HG03432 (cell line): ENCODE measurements around the gene RARG.
"Not testable (repeated sequence)": the region's sequence is repeated elsewhere in the genome, so short reads cannot be mapped to it uniquely, and the experiment has no call there.

Experiments used
- ATAC-seq: cut with Tn5 transposase; IDR thresholded peaks from one replicate; pipeline ENCODE4 v1.9.1; 2021; ENCODE audit warnings: mild to moderate bottlenecking, moderate library complexity; ENCODE audit not compliant: unreplicated experiment

Gene RARG

DNA sequence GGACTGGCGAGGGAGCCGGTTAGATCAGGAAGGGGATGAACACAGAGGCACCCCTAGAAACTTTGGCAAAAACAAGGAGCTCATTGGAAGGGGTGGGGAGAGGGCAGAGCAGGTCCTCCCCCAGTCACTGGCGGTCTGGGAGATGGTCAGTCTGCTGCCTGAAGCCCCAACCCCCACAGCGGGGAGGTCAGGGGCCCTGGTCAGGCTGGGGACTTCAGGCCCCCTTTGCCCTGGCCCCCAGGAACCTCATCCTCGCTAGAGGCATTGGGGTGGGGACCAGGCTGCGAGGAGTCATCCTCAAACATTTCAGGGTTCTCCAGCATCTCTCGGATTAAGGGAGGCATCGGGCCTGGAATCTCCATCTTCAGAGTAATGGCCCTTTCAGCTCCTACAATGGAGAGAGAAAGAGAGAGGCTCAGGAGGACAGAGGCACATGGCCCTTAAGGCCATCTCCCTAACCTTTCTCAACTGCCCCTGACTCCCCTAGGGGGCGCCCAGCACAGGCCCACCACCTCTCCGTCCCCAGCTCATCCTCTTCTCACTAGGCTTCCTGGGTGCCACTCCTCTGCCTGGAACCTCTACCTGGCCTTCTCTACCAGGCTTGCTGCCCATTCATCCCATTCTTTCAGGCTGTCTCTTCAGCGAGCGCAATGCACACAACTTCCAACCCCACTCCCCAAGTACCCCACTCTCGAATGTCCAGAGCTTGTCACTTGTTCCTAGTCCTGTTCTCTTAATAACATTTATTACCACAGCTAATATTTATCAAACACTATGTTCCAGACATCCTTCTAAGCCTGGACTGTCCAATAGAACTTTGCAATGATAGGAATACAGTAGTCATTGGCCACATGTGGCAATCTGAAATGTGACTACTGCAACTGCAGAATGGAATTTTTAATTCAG, 20.3 kb downstream of the RARG start:
- ATAC-seq: no peak

DNA sequence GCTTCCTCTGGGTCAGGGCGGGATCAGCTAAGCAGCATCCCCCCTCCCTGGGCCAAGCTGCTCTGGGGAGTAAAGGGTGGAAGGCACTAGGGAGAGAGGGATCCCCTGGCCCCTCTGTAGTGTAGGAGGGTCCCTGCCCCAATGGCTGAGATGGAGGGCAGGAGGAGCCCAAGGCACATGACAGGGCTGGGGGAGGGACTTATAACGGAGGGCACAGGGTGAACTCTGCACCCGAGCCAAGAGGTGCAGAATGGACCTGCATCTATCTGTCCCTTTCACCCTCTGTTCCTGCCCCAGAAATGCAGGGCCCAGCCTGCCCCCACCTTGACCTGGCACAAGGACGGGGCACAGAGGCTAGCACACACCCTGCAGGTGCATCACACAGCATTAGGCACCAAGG, 21.2 kb downstream of the RARG start:
- no peak for ATAC-seq

DNA sequence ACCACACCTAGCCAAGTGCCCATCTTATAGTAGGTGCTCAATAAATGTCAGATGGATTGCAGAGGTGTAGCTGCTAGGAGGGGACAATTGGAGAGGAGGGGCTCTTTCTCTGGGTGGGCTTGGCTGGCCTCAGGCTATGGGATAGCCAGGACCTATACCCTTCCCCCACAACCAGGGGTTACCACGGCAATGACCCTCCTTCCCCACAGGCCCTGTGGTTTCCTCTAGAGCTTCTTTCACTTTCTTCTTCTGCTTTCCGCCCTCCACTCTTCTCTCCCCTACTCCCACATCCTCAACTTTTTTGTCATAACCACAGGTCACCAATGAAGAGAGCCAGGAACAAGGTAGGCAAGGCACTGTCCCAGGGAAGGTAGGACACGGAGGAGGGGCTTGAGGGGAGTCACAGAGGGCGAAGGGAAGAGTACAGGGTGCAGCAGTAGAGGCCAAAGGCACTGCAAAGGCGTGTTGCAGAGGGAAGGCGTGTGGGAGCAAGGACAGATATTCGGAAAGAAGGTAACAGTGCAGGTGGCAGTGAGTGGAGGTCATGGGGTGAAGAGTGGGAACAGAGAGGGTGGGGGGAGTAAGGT, 23.0 kb downstream of the RARG start:
- peak; percentile 42 for ATAC-seq

DNA sequence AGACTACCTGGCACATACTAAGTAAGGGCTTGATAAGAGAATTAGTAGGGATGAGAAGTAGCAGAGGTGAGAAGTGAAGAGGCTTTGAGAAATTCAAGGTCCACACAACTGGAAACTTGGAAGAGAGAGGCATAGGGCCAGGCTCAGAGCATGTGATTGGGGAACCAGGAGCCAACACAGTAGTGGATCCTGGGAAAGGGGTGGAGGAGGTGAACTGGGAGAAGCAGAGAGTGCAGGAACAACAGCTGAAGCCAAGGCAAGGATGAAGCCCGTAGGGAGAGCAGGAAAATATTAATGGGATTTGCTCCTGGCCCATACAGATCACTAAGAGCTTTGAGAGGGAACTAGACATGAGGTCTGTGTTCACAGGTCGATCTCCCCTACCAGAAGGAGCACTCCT, 23.6 kb downstream of the RARG start:
- ATAC-seq: no peak

DNA sequence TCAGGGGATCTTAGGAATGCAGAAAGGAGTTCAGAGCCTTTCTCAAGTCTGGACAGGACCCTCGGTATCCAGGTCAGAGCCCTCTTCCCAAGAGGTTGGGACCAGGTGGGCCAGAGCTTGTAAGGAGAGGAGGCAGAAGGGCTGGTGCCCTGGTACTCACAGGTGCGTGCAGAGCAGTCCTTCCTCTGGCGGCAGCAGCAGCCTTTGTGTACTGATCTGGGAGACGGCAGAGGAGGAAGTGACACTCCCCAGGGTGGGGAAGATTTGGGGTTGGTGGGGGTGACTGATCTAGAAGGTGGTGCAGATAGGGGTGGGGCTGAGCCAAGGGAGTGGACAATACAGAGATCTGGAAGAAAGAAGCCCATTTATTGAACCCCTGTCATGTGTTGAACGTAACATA, 25.0 kb downstream of the RARG start, which contains the start of gene ITGB7:
Gene ITGB7, minus strand, starts transcription at position 210 of the 400 bp plus-strand sequence. CDS start 6,808 bp downstream, outside the sequence.
- ATAC-seq: peak; percentile 52

DNA sequence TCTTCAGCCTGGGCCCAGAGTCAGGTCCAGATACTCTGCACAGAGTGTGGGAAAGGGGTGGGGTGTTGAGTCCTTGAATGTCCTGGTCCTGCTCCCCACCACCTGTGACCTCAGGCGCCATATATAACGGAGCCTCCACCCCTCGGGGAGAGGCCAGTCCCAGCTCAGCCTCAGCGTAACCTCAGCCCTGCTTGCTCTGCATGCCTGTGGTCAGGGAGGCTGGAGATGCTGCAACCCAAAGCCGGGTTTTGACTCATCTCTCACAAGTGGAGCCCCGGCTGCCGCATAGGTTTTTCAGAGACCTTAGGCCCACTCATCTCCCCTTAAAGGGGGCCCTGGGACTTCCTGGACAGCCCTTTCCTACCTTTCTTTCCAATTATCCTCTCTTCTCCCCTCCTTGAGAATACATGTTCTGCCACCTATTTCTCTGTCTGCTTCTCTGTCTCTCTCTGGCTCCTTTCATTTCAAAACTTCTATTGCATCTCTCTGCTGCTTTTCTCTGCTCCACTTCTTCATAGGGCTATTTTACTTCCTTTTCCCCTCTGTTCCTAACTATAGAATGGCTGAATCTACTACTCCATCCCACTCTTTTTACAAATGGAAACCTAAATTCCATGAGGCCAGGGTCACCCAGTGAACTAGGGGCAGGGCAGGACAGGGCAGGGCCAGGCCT, 26.1 kb downstream of the RARG start:
- ATAC-seq: peak; percentile 73

DNA sequence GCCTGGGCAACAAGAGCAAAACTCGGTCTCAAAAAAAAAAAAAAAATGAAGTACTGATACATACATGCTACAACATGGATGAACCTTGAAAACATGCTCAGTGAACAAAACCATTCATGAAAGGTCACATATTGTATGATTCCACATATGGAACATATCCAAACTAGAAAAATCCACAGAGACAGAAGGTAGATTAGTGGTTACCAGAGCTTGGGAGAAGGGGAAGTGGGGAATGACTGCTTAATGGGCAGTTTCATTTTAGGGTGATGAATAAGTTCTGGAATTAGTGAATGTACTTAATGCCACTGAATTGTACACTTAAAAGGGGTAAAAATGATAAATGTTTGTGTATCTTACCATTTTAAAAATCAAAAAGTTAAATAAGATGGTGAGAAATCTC, 27.7 kb downstream of the RARG start:
- ATAC-seq: no peak

DNA sequence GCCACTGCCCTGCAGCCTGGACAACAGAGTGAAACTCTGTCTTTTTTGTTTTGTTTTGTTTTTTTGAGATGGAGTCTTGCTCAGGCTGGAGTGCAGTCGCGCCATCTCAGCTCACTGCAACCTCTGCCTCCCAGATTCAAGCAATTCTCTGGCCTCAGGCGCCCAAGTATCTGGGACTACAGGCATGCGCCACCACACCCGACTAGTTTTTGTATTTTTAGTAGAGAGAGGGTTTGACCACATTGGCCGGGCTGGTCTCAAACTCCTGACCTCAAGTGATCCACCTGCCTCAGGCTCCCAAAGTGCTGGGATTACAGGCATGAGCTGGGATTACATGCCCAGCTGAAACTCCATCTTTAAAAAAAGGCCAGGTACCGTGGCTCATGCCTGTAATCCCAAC, 29.7 kb downstream of the RARG start:
- ATAC-seq: not testable (repeated sequence)

DNA sequence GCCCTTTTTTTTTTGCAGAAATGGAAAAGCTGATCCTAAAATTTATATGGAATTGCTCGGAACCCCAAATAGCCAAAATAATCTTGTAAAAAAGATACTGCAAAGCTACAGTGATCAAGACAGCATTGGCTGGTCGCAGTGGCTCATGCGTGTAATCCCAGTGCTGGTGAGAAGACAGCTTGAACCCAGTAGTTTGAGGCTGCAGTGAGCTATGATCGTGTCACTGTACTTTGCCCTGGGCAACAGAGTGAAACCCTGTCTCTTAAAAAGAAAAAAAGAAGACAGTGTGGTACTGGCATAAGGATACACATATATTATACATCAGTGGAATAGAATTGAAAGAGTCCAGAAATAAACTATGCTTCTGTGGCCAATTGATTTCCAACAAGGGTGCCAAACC, 30.4 kb downstream of the RARG start:
- ATAC-seq: no peak

DNA sequence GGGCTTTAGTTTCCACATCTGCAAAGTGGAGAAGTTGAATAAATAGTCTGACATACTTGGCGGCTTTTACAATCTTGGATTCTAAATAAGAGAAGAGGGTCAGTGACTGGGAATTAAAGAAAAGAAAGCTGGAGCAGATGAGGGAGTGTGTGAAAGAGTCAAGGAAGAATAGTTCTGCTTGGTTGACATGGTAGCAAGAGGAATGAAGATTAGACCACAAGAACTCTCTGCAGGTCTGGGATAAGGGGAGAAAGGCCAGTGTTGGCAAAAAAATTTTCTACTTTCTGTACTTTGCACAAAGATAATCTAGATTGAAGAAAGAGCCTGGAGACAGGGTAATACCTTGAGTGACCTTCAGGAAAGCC, 30.9 kb downstream of the RARG start:
- no peak for ATAC-seq

DNA sequence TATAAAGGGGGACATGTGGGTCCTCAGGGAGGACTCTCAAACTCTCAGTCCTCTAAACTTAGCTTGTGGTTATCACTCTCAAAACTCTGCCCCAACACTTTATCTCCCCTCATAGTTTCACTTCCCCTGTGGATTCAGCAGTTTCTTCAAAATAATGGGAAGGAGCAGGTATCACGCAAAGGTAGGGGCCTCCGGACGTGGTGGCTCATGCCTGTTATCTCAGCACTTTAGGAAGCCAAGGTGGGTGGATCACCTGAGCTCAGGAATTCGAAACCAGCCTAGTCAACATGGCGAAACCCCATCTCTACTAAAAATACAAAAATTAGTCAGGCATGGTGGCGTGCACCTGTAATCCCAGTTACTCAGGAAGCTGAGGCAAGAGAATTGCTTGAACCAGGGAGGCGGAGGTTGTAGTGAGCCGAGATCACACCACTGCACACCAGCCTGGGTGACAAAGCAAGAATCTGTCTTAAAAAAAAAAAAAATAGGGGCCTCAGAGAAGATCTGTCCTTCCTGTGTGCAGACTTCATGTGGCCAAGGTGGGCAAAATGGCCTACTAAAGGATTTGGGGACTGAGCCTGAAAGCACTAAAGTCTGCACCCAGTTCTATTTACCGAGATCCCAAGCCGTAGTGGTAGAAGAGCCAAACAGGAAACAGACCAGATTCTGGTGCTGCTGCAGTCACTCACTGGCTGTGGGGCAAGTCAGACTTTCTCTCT, 31.4 kb downstream of the RARG start:
- peak; percentile 58 for ATAC-seq

DNA sequence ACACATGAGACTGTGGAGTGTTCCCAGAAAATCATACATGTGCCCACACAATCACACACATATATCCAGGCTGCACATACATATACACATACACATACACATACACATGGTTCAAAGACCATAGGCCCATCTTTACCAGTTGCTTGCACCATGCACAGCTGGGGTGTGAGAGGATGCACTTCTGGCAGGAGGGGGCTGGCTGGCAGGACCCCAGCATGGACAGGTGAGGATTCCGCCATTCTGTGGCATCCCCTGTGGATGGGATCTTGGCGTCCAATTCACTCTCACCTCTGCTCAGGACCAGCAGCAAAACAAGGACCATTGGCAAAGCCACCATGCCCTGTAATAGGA, 31.9 kb downstream of the RARG start:
- ATAC-seq: peak; percentile 15

DNA sequence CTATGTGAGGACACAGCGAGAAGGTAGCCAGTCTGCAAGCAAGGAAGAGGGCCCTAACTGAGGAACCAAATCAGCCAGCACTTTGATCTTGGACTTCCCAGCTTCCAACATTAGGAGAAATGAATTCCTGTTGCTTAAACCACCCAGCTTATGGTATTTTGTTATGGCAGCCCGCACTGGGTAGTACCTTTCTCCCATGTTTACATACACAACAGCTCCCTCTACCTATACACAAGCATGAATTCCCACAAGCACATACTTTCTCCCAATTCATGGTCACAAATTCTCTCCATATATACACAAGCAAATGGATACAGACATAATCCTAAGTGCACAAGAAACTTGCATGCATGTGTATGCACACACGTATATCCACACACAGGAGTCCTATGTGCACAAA, 32.3 kb downstream of the RARG start:
- no peak for ATAC-seq

DNA sequence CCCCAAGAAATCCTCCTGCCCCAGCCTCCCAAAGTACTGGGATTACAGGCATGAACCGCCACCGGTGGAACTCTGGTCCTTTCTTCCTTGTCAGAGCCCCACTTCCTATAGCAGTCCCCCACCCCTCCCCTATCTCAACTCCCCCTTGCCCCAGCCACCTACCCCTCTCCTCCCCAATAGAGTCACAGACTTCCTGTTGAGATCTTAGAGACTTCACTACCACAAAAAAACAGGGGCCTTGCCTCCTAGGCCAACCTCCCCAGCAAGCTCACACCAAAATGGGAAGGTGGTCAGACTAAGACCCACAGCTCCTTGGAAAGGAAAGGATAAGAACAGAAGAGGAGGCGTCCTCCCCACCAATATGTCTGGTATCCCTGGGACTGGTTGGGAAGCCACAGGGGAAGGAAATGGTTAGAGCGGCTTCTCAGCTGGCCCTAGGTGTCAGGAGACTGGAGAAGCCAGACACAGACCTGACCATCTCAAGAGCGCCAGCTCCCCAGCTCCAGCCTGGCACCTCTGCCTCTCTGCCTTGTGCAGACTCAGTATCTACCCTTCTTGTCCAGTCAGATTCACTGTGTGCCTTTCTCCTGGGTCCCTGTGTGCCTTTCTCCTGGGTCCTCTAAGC, 33.4 kb downstream of the RARG start:
- no peak for ATAC-seq

DNA sequence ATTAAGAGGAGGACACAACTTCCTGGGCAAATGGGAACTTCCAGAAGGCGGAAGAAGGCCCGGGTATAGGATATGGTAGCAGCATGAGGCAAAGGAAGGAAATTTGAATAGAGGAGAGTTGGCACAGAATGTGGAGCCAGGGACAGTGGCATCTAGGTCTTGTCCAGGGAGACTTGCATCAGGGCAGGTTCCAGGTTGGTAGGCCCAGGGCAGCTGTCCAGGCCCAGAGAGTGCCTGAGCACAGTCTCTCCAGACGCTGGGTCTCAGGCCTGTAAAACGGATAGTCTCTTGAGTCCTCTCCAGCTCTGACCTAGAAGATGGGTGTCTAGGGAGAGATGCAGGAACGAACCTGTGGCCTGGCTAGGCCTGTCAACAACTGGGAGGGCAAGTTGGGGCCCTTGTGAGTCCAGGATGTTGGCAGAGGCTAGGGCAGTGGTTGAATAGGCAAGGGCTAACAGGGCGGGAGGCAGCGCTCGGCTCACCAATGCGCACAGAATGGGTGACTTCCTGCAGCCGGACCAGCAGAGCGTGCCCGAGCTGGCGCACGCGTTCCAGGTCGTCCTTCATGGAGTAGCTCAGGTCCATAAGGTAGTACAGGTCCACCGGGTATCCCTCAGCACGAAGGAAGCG, 34.9 kb downstream of the RARG start:
- ATAC-seq: no peak

DNA sequence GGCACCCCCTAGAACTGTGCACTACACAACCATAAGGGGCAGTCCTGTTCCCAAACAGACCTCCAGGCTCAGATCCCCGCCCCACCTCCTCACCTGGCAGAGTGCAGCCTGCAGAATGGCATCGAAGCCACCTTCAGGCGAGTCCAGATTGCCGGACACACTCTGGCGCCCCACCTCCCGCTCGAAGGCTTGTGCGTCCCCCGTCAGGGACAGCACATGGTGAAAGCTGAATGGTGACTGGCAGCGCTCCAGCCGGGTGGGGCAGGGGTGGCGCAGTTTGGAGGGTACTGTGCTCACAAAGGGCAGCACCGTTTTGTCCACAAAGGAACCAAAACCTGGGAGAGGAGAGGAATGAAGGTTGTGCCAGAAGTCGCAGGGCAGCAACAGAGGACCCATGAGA, 35.5 kb downstream of the RARG start:
- no peak for ATAC-seq

DNA sequence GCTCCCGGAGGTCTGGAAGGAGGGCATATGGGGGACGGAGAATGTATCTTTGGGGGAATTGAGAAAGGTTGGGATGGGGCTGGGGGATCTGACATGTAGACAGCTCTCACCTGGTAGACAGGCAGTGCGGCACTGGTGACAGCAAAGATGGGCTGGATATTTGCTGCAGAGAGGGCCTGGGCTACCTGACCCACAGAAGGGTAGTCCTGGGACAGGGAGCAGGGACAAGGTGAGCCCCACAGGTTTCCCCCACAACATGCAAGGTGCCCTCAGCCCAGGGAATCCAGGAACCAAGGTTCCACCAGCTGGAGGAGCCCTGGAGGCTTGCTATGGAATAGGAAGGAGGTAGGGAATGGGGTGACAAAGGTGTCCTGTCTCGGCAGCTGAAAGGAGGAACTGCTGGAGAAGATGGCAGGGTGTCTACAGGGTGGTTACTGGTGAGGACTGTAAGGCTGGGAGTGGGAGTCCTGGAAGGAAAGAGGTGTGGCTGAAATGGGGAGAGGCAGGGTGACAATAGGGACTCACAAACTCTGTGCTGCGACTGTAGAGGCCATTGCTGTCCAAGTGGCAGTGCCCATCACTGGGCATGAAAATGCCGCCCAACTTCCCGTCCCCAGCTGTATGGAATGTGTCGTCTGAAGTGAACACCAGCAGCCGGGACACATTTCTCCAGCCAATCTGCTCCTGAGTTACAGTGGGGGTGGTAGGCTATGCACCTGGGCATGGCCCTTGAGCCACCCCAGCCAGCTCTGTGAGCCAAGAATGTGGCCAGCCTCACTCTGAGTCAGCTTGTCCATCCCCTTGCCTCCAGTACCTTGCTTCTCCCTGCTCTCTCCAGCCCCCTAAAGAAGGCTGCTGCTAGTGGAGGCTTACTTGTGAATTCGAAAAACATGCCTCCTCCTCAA, 36.2 kb downstream of the RARG start:
- no peak for ATAC-seq

DNA sequence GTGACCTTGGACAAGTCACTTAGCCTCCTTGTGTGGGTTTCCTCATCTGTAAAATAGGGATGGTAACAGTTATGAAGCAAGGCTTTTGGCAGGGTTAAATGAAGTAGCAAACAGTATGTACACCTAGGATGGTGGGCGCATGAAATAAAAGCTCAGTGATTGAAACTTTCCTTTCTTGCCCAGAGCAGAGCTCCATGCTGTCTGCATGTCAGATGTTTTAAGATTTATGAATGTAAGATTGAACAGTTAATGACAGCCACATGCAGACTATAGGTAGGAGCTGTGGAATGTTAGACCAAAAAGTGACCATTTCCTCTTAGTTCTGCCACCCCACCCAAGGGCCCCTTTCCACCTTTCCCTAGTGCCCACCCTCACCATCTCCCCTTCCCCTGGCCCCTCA, 37.0 kb downstream of the RARG start:
- ATAC-seq: no peak

DNA sequence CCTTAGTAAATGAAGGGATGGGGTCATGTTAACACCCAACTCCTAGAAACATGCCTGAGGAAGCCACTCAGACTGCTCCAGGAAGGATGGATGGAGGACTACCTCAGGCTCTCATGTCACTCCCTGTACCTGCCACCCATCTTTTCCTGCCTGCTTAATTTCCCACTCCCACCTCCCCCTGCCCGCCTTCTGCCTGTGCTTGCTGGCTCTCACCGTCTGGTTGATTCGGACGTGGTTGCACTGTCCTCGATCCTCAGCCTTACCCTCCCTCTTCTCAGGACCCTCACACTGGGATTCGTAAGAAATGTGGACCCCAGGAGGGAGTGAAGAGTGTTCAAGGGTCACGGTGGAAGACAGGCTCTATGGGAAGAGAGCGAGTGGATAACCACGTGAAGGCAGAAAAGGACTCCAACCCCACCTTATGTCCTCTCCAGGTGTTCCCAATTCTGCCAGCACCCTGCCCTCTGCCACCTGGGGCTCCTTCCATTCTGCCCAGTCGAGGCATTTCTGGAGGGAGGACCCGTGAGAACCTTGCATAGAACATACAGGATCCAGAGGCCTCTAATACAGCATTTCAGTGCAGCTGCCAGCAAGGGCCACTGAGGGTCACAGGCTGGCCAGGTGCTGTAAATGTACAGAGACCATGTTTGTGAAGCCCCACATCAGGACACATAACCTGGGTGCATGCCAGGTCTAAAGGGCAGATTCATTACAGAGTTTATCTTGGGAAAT, 37.9 kb downstream of the RARG start:
- ATAC-seq: no peak
